GM12865 (cell line): ENCODE measurements around the gene B3GNT7.
"Not testable (repeated sequence)": the region's sequence is repeated elsewhere in the genome, so short reads cannot be mapped to it uniquely, and the experiment has no call there.

Experiments used
- DNase-seq: peaks from one replicate; pipeline ENCODE4 v3.0.0; 2010; ENCODE audit warnings: low read depth
- H3K4me3 ChIP-seq: 2 replicates; pipeline ENCODE4 v1.5.1; 2011; ENCODE audit warnings: mild to moderate bottlenecking, low read depth, low read length, control low read depth
- TF ChIP-seq, protein P1 (sequence below): IDR thresholded peaks from 2 replicates; pipeline ENCODE4 v1.5.1; 2011; ENCODE audit warnings: low read length, control low read depth, low read depth, inconsistent platforms; ENCODE audit not compliant: insufficient read depth; ENCODE audit errors: missing control alignments

B3GNT7 gene

DNA sequence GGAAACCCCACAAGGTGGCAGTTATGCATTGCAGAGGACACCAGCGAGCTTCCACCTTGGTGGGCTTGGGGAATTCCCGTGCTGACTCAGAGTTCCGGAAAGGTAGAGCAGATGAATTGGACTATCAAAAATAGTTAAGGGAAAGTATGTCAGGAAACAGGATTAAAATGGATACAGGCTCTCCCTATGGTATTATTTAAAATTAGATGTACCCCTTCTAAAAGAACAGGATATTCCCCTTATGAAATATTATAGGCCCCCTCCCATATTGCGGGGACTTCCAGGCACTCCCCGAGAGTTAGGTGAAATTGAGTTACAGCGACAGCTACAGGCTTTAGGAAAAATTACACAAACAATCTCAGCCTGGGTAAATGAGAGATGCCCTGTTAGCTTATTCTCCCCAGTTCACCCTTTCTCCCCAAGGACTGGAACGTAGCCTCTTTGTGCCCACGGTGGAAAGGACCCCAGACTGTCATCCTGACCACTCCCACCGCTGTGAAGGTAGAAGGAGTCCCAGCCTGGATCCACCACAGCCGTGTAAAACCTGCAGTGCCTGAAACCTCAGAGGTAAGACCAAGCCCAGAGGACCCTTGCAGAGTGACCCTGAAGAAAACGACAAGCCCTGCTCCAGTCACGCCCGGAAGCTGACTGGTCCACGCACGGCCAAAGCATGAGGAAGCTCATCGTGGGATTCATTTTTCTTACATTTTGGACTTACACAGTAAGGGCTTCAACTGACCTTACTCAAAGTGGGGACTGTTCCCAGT lies 10.3 kb downstream of the B3GNT7 start:
- DNase-seq: peak; percentile 54

DNA sequence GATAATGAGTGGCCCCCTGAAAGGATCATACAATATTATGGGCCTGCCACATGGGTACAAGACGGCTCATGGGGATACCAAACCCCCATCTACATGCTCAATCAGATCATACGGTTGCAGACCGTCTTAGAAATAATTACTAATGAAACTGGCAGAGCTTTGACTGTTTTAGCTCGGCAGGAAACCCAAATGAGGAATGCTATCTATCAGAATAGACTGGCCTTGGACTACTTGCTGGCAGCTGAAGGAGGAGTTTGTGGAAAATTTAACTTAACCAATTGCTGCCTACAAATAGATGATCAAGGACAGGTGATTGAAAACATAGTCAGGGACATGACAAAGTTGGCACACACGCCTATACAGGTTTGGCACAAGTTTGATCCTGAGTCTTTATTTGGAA lies 12.2 kb downstream of the B3GNT7 start:
- DNase-seq, H3K4me3 ChIP-seq: not testable (repeated sequence)

More for the DNA sequence above, 10.3 kb downstream of the B3GNT7 start:
- not testable (repeated sequence) for H3K4me3 ChIP-seq
- TF ChIP-seq, protein P1, sequence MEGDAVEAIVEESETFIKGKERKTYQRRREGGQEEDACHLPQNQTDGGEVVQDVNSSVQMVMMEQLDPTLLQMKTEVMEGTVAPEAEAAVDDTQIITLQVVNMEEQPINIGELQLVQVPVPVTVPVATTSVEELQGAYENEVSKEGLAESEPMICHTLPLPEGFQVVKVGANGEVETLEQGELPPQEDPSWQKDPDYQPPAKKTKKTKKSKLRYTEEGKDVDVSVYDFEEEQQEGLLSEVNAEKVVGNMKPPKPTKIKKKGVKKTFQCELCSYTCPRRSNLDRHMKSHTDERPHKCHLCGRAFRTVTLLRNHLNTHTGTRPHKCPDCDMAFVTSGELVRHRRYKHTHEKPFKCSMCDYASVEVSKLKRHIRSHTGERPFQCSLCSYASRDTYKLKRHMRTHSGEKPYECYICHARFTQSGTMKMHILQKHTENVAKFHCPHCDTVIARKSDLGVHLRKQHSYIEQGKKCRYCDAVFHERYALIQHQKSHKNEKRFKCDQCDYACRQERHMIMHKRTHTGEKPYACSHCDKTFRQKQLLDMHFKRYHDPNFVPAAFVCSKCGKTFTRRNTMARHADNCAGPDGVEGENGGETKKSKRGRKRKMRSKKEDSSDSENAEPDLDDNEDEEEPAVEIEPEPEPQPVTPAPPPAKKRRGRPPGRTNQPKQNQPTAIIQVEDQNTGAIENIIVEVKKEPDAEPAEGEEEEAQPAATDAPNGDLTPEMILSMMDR: peak; percentile 19

DNA sequence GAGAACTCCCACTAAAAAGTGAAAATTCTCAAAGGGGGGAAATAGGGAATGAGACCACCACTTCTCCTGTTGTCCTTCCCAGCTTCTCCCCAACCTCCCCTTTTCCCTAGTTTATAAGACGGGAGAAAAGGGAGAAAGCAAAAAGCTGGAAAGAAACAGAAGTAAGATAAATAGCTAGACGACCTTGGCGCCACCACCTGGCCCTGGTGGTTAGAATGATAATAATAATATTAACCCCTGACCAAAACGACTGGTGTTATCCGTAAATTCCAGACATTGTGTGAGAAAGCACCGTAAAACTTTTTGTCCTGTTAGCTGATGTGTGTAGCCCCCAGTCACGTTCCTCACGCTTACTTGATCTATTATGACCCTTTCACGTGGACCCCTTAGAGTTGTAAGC lies 12.8 kb downstream of the B3GNT7 start:
- H3K4me3 ChIP-seq, DNase-seq: not testable (repeated sequence)

DNA sequence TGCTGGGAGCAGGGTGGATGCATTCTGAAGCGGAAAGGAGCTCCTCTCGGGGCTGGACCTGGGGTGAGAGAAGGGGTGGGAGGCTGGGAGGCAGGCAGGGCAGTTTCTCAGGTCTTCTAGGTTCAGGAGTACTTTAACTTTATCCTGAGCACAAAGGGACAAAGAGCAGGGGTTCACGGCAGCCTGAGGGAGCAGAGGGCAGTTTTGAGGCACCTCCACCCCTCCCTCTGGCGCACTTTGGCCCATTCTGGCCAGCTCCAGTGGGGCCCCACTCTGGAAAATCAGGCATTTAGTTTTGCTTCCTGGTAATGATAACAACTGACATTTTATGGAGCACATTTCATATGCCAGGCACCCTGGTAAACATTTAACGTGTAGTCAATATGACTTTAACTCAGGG lies 14.3 kb downstream of the B3GNT7 start:
- TF ChIP-seq, protein P1: no peak
- H3K4me3 ChIP-seq: no peak overlapping the region
- no peak for DNase-seq

DNA sequence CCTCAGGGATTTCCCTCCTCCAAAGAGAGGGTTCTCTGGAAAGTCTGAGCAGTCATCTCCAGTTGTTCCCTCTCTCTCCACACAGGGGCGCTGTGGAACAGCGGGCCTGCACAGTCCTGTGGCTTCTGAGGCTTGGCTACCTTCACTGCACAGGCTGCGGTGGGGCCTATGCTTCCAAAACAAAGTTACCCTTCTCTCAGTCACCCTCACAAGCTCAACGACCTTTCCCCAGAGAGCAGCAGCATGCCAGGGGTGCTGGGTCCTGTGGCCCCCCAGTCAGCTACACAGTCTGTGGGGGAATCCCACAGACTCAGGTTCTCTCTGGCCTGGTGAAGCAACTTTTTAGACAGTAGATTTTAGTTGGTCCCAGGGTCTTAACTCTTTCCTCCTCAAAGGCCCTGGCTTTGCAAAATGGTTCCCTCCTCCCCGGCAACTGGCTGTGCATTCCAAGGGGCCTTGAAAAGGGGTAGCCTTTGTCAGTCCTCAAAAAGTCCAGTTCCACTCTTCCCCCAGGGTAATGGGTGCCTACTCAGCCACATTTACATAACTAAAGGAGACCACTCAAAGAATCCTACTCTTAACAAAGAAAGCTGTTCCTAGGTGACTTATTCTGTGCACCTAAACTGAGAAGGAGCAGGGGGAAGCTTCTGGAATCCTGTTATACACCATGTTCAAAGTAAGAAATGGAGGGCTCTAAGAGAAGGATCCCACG lies 14.9 kb downstream of the B3GNT7 start:
- H3K4me3 ChIP-seq: no peak overlapping the region
- TF ChIP-seq, protein P1: peak; percentile 47
- no peak for DNase-seq

DNA sequence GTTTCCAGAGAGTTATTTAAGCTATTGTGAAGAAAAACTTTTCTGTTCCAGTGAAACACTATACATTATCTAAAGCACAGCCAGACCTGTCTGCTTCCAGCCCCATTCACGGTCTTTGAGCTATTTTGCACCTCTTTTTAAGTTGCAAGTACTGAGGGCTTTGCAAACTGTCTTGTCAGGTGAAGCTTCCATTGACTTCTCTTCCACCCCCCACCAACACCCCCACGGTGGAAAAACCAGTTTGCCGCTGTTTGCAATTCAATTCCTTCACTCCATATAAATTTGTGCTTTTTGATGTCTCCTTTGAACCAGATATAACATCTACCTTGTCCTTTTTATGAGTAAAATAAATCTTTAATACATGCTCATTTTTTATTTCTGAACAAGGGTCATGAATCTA lies 15.7 kb downstream of the B3GNT7 start:
- H3K4me3 ChIP-seq: no peak overlapping the region
- TF ChIP-seq, protein P1: no peak
- DNase-seq: no peak

DNA sequence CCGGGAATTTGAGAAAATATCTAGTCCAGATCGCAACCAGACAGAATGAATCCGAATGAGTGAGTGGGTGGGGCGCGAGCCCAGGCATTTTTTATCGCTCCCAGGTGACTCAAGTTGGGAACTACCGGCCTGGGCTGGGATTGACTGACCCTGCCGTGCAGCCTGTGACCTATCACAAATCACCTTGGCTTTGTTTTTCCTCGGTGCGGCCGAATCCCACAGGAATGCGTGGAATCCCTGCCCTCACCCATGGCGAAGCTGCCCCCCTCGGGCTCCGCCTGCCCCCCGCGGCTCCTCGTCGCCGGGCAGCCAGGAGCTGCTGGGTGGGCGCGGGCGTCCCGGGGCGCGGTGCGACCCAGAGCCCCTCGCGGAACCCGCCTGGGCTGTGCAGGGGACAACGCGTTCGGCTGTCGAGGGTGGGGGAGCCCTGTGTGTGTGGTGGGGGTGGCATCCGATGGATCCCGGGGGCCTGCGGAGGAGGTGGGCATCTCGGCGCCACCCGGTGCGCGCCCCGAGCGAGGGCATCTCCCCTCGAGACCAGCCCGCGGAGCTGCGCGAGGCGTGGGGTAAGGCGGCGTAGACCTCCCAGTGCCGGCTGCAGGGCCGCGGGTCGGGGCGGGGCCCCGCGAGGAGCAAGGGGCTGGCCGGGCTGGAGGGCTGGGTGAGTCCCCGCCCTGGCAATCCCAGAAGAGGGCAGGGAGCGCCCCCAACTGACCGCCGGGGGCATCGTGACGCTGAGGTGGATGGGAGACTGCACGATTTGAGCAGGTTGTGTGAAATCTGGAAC lies 16.5 kb downstream of the B3GNT7 start:
- DNase-seq: peak; percentile 85
- peak overlapping the region; percentile 45 for H3K4me3 ChIP-seq
- TF ChIP-seq, protein P1: peak; percentile 94
